Measurements from ENCODE around the gene TBX3.

DNA sequence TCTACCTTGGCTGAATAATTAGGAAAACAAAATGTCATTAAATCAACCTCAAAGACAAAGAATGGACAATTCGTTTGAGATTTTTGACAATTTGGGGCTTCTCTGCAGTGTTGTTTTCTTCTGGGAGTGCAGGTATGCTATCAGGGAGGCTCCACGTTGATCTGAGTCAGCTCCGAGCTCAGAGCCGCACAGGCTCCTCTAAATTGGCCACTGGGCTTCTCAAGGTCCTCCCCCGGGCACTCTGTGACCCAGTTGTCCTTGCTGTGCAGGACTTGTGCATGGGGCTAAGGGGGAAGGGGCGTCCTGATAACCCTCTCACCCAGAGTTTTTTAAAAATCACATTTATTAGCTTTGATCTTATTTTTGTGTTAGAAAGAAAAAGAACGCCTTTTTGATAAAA is 52.7 kb downstream of the TBX3 start:
- TF ChIP-seq FOXA1 (IDR thresholded peaks at IDR 0.05): no peak
- TF ChIP-seq, protein P1, sequence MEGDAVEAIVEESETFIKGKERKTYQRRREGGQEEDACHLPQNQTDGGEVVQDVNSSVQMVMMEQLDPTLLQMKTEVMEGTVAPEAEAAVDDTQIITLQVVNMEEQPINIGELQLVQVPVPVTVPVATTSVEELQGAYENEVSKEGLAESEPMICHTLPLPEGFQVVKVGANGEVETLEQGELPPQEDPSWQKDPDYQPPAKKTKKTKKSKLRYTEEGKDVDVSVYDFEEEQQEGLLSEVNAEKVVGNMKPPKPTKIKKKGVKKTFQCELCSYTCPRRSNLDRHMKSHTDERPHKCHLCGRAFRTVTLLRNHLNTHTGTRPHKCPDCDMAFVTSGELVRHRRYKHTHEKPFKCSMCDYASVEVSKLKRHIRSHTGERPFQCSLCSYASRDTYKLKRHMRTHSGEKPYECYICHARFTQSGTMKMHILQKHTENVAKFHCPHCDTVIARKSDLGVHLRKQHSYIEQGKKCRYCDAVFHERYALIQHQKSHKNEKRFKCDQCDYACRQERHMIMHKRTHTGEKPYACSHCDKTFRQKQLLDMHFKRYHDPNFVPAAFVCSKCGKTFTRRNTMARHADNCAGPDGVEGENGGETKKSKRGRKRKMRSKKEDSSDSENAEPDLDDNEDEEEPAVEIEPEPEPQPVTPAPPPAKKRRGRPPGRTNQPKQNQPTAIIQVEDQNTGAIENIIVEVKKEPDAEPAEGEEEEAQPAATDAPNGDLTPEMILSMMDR (IDR thresholded peaks at IDR 0.05; ENCODE audit: low read depth, low read length, missing input control): no peak
- TF ChIP-seq, protein P2, sequence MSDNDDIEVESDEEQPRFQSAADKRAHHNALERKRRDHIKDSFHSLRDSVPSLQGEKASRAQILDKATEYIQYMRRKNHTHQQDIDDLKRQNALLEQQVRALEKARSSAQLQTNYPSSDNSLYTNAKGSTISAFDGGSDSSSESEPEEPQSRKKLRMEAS (IDR thresholded peaks at IDR 0.05): no peak
- TF ChIP-seq SP1 (IDR thresholded peaks at IDR 0.05): no peak
- TF ChIP-seq, protein P3, sequence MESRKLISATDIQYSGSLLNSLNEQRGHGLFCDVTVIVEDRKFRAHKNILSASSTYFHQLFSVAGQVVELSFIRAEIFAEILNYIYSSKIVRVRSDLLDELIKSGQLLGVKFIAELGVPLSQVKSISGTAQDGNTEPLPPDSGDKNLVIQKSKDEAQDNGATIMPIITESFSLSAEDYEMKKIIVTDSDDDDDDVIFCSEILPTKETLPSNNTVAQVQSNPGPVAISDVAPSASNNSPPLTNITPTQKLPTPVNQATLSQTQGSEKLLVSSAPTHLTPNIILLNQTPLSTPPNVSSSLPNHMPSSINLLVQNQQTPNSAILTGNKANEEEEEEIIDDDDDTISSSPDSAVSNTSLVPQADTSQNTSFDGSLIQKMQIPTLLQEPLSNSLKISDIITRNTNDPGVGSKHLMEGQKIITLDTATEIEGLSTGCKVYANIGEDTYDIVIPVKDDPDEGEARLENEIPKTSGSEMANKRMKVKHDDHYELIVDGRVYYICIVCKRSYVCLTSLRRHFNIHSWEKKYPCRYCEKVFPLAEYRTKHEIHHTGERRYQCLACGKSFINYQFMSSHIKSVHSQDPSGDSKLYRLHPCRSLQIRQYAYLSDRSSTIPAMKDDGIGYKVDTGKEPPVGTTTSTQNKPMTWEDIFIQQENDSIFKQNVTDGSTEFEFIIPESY (IDR thresholded peaks at IDR 0.05): no peak
- no peak for TF ChIP-seq HNF4A (conservative IDR thresholded peaks at IDR 0.05)
- TF ChIP-seq YY1 (IDR thresholded peaks at IDR 0.05): no peak
- no peak for TF ChIP-seq RAD21 (IDR thresholded peaks at IDR 0.05)
- TF ChIP-seq, protein P4, sequence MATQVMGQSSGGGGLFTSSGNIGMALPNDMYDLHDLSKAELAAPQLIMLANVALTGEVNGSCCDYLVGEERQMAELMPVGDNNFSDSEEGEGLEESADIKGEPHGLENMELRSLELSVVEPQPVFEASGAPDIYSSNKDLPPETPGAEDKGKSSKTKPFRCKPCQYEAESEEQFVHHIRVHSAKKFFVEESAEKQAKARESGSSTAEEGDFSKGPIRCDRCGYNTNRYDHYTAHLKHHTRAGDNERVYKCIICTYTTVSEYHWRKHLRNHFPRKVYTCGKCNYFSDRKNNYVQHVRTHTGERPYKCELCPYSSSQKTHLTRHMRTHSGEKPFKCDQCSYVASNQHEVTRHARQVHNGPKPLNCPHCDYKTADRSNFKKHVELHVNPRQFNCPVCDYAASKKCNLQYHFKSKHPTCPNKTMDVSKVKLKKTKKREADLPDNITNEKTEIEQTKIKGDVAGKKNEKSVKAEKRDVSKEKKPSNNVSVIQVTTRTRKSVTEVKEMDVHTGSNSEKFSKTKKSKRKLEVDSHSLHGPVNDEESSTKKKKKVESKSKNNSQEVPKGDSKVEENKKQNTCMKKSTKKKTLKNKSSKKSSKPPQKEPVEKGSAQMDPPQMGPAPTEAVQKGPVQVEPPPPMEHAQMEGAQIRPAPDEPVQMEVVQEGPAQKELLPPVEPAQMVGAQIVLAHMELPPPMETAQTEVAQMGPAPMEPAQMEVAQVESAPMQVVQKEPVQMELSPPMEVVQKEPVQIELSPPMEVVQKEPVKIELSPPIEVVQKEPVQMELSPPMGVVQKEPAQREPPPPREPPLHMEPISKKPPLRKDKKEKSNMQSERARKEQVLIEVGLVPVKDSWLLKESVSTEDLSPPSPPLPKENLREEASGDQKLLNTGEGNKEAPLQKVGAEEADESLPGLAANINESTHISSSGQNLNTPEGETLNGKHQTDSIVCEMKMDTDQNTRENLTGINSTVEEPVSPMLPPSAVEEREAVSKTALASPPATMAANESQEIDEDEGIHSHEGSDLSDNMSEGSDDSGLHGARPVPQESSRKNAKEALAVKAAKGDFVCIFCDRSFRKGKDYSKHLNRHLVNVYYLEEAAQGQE (IDR thresholded peaks at IDR 0.05): no peak
- TF ChIP-seq EGR1 (IDR thresholded peaks at IDR 0.05; ENCODE audit: low read depth in 2 of 2): no peak
- TF ChIP-seq, protein P5, sequence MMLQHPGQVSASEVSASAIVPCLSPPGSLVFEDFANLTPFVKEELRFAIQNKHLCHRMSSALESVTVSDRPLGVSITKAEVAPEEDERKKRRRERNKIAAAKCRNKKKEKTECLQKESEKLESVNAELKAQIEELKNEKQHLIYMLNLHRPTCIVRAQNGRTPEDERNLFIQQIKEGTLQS (IDR thresholded peaks at IDR 0.05): no peak
- no peak for TF ChIP-seq TAF1 (conservative IDR thresholded peaks at IDR 0.05)
- TF ChIP-seq JUND (IDR thresholded peaks at IDR 0.05): no peak
- no peak for TF ChIP-seq GABPA (IDR thresholded peaks at IDR 0.05 in 1 of 2, conservative IDR thresholded peaks at IDR 0.05 in 1 of 2)

All from liver (tissue), 3 donors.